Globus pallidus (tissue), 1 donor: ENCODE measurements around the gene C1orf174.

Experiments used
- DNase-seq: peaks from one replicate; pipeline ENCODE4 v3.0.0-alpha.2; 2015; ENCODE audit warnings: low spot score

The C1orf174 gene

DNA sequence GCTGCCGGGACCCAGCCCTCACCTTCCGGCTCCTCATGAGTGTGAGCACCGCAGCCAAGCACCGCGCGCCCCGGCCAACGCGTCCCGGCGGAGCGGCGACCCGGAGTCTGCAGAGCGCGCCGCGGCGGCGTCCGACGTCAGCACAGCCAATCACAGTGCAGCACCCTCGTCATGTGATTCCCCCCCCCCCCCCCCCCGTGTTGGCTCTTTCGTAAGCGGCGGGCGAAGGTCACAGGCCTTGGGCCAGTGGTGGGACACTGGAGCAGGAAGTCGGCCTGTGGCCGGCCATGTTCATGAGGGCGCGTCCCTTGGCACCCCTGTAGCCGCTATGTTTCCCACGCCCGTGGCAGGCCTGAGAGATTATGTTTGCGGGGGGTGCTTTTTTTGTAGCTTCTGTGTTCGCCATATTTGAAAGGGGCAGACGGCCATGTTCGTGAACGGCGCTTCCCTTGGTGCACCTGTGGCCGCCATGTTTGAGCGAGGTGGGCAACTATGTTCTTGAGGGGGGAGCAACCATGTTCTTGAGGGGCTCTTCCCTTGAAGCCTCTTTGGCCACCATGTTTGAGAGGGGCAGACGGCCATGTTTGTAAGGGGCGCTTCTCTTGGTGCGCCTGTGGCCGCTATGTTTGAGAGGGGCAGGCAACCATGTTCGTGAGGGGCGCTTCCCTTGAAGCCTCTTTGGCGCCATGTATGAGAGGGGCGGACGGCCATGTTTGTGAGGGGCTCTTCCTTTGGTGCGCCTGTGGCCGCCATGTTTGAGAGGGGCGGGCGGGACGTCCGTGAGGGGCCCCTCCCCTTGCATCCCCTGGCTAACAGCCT lies at the start of gene C1orf174:
Gene C1orf174 (minus strand): TSS at position 123 of the 819 bp plus-strand sequence. CDS start 86 bp downstream, at position 37.
- peak; percentile 100 for DNase-seq

DNA sequence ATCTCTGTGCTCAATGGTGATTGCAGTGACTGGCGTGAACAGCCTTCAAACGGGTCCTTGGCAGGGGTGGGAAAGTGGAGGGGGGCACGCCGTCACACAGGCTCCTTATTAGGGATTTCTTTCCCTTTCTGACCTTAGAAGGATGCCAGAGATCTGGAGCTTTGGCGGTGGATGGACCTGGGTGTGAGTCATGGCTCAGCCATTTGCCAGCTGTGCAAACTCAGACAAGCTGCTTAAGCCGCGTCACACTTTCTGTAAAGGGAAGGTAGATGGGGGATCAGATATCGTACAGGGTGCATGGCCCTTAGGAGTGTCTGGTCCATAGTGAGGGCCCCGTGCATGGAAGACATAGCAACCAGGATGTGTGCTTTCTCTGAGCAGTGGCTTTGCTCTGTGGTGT lies 48.3 kb upstream of the C1orf174 start:
- no peak for DNase-seq

DNA sequence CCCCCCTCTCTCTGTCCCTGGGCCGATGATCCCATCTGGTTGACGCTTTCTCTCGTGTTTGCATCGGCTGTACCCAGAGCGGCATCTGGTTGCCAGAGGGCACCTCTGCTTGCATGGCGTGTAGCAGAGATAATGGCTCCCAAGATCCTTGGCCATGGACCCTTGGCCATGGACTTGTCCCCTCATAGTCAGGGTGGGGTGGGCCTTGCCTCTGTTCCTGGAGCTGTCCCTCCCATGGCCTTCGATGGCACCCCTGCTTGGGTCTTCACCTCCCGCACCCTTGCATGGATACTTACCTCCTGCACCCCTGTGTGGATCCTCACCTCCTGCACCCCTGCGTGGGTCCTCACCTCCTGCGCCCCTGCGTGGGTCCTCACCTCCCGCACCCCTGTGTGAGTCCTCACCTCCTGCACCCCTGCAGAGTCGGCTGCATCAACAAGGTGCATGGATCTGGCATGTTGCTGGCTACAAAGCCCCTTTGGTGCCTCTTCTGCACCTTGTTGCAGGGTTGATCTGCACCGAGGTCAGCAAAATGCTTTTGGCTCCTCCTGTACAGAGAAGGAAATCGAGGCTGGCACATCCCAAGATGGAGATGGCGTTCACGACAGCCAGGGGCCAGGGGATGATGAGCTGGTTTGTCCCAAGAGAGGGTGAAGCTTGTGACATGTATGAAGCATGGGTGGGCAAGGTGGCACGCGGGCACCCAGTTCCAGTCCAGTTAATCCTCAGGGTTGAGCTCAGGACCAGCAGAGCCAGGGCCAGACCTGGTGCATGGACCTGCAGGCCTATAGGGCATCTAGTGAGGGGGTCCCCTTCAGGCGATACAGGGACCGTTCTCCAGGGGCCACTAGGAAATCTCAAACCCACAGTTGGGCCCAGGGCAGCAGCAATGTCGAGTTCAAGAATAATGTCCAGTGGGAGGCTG lies 46.1 kb upstream of the C1orf174 start:
- no peak for DNase-seq

DNA sequence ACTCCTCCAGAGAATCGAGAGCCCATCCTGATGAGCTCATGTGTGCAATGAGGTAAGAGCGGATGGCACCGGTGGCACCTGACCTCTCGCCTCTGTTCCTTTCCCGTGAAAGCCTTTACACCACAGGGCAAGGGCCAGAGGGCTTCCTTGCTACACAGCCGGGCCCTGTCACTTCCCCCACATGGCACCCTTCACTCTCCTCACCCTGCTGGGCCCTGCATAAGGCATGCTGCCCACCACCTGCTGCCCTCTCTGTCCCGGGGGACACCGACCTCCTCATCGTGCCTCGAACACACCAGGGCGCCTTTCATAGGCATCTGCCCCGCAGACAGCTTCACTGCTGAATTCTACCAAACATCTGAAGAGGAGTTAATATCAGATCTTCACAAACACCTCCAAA lies 45.1 kb upstream of the C1orf174 start:
- DNase-seq, result no peak

DNA sequence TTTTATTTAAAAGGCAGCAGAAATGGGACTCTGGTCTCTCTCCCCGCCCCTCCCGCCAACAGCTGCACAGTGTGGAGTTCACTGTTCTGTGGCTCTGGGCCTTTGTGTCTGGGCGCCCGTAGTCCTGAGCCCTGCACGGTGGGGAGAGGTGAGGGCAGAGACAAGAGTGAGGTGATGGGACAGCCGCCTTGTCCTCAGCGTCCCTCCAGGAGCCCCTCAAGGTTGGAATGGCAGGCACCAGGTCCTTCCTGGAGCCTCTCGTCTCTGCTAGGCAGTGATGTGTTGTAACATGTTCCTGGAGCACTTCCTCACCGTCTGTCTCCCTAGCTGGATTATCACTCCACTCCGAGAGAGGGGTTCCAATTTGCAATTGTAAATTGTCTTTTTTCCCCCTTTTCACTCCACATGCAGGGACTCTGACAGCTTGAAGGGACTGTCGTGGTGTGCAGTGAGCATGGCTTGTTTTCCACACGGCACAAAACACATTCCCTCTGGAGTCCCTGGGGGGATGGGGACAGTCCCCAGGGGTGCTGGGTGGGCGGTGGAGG lies 44.6 kb upstream of the C1orf174 start:
- no peak for DNase-seq

DNA sequence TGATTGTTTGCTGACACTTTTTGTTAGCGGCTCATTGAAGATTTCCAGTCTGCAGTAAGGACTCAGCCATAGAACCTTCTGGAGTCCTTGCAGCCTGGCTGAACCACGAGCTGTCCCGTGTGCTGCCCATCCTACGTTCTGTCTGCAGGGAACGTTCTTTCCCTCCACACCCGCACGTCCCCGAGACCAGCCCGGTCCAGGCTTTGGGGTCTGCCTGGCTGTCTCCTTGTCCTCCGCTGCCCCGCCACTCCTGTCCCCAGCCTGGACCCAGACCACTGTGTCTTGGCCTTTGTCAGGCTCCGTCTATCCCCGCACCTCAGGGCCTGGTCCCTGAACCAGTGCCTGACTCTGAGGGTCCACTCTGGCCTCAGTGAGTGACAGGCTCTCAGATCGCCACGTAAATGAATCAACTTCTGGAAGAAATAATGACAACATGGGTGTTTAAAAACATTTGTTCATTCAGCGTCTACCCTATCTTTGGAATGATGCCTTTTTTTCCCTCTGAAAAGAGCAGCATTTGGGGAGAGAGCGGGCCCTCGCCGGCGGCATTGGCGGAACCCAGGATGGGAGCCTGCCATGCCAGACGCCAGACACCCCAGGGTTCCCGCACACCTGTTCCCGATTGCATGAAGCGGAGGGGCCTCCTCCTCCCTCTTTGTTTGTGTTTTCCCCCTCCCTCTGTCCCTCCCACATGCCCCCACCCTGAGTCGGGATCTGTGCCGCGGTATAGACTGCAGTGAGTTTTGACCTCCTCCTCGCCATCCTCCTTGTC lies 43.9 kb upstream of the C1orf174 start:
- no peak for DNase-seq

DNA sequence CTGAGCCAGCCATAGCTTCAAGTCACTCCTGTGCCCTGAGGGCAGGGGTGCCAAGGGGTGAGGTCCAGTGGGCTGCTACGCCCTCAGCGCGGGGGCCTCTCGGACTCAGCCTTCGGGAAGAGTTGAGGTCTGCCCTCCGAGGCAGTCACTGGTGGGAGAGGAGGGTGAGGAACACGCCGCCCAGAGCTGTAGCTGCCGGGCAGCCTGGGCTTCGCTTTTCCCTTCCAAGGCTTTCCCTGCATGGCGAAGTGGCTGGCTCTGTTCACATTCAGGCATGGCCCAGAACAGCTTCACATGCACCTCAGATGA lies 43.0 kb upstream of the C1orf174 start:
- no peak for DNase-seq

DNA sequence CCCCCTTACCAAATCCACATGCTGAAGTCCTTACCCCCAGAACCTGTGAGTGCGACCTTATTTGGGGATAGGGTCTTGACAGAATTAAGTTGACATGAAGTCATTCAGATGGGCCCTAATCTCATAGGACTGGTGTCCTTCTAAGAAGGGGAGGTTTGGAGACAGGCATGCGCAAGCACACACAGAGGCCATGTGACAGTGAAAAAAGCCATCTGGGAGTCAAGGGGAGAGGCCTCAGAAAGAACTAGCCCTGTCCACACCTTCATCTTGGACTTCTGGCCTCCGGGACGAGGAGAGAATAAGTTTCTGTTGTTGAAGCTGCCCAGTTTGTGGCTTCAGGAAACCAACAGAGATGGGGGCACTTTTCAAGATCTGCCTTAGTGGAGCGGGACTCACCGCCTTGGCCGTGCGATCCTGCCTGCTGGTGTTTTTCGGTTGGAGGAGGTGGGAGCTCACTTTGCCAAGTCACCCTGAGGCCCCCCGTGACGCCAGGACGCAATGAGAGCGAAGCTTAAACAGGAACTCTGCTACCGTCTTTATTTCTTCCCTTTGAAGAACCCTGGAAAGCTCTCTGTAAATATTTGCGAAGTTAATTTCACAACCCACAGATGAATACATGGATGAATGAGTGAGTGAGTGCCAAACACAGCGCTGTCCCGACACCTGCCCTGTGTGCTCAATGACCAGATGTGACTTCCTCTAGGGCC lies 42.5 kb upstream of the C1orf174 start:
- DNase-seq, result no peak

DNA sequence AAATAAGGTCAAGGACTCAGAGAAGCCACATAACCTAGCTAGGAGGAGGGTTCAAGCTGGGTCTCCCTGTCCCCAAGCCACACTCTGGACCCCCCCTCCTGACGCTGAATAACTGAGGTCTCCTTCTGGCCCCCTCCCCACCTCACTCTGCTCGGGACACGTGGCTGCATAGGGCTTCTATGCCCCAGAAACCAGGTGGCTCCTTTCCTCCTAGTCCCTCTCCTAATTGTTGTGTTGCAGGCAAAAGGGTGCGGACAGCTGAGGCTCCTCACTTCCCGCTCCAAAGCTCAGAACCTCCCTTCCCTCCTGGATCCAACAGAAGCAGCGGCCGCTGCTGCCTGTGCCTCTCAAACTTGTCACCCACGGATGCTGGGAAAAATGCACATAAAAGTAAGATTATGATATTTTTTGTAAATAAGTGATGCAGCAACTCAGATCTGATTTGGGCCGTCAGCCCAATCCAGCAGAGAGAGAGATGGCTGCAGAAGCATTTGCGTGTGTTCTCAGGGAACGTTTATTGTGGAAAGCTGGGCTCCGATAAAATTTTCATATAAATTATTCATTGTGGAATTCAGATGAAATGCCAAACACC lies 40.8 kb upstream of the C1orf174 start:
- DNase-seq, result no peak

DNA sequence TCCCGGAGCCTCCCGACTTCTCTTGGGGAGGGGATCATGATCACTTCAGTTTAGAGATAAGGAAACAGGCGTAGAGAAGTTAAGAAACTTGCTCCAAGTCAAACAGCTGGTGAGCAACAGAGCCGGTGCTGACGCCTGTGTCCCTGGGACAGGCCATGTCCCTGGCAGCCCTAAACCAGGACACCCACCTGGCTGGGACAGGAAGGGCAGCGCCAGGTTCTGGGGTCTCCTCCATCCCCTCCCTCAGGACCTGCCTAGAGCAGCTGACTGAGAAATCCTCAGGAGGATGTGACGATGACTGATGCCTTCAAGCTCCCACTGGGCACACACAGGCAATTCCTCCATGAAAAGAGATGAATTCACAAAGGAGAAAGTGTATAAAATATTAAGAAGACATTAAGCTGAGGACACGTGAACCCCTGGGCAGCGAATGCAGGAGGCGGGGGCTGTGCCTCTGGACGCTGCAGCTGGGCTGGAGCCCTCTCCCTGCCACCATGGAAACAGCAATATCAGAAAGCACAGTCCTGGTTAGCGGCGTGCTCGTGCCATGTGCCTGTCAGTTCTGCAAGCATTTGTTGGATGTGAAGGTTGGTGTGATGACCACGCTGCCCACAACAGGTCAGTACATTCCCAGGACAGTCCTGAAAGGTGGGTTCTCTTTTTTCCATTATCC lies 40.1 kb upstream of the C1orf174 start:
- DNase-seq, result no peak

DNA sequence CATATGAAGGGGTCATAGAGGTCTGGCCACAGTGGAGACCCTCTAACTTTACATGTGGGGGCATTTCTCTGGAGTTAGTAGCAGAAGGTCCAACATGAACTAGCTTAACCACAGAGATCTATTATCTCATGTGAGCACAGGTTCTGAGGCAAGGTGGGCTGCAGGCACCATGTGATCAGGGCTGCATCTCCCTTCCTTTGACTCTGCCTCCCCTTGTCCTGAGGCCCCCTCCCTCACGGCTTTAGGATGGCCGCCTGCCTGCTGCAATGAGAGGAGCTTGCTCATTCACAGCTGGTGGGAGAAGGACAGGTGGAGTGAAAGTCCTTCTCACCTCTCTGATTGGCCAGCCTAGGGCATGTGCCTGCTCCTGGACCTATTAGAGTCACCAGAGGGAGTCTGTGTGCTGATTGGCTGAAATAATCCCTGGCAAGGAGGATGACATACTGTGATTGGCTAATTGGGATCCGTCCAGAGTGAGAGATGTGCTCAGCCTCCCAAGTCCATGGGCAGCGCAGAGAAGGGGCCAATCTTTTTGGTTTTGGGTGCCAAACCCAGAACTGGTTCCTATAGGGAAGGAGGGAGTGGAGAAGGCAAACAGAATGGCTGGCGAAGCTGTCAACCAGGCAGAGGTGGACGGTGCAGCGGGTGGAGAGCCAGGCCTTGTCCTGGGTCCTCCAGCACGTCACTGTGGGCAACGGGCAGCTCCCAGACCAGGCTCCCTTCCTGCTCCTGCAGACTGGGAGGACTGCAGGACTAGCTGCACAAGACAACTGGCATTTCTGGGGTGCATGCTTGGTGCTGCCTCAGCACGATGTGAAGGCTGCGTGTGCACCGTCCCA lies 39.4 kb upstream of the C1orf174 start:
- DNase-seq, result no peak

DNA sequence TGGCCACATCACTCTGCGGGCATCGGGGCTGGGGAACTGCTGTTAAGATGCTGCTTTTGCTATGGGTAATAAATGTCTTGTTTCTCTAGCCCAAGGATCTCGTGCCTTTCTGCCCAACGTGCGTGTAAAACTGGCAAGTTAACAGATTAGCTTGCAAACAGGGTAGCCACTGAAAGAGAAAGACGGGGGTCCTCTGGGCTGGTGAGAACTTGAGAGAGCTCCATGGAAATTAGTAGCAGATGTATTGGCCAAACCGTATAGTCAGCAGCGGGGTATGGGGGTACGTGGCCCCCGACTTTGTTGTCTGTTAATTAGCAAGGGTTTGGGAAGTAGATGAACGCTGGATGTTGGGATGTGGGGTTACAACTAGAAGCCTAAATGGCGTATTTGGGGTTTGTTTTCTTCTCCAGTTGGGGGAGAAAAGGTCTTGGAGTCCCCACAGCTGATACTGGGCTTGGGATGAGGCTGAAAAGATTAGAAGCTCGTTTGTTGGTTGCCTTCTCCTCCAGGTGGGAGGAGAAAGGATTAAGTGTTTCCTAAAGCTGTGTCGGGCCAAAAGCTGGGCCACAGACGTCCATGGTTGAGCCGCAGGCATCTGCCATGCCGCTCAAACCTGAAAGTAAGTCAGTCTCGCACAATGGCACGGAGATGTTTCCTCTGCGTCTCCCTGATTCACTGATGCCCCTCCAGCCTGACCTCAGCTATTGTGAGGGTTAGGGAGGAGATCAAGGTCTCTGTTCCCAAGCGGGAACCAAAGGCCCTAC lies 32.3 kb upstream of the C1orf174 start:
- no peak for DNase-seq

DNA sequence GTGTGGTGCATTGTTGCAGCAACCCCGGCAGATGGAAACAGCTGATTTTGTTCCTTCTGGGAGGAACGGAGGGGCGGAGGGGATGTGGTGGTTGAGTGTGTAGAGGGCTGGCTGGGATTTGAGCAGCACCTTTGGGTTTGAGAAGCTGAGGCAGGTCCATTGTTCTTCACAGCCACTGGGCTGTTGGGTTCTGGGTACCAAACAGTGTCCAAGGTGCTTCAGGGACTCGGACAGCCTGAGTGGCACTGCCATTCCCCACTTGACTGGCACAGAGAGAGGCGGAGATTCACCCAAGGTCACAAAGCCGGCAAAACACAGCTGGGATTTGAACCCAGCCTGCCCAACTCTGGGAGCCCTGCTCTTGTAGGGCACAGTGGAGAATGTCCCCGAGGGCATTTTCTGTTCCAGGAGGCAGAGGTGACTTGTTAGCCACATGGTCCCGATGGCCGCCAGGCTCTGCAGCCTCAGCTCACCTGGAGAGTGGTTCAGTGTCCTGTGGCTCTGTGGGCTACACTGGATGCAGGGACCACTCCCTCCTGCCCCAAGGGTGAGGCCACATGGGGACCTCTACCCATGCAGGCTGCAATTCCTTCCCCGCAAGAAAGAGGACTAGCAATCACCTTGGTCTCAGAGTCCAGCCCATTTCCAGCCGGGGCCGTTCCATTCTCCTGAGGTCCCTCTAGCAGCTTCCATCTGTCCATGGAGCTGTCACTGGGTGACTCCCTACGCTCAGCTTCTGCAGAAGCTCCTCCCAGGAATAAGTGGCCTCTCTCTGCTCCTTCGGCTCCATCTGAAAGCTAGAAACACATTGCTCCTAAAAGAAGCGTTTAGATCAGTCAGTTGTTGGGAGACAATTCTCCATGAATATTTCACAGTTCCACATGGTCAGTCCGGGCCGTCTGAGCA lies 31.2 kb upstream of the C1orf174 start:
- DNase-seq, result no peak

DNA sequence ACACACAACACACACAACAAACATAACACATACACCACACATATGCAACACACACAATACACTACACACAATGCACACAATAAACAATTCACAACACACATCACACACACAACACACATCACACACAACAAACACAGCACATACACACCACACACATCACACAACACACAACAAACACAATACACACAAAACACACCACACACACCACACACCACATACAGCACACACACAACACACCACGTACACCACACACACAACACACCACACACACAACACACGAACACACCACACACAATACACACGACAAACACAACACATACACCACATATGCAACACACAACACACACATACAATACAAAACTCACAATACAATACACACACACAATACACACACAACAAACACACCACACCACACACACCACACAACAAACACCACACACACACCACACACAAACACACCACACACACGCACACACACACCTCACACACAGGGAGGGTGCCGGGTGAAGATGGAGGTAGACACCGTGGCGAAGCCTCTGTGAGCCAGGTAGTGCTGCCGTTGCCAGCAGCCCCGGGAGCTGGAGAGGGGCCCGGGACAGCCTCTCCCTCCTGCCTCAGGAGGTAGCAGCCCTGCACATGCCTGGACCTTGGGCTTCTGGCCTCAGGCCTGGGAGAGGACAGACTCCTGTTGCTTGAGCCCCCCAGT lies 30.4 kb upstream of the C1orf174 start:
- no peak for DNase-seq

DNA sequence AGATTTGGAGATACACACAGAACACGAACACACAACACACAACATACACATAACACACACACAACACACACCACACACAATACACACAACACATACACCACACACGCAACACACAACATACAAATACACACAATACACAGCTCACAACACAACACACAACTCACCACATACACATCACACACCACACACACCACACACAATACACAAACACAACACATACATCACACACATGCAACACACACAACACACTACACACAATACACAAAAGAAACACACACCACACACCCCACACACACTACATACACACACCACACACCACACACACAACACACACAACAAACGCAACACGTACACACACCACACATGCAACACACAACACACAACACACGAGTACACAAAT lies 29.1 kb upstream of the C1orf174 start:
- no peak for DNase-seq

DNA sequence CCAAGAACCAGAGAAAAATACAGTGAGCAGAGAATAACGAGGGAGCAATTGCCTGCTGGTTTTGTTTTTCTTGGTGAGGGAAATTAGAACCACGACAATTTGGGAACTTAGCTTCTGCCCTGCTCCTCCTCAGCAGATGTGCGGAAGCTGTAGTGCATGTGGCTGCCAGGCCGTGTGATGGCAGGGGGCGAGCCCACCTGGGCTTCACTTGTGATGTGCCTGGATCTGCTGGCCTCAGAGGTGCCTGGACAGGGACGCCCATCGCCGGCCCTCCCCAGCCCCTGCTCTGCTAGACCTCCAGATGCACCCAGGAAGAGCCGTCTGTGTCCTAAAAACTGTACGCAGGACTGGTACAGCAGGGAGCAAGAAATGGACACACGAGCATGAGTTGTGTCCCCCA lies 28.5 kb upstream of the C1orf174 start:
- no peak for DNase-seq

DNA sequence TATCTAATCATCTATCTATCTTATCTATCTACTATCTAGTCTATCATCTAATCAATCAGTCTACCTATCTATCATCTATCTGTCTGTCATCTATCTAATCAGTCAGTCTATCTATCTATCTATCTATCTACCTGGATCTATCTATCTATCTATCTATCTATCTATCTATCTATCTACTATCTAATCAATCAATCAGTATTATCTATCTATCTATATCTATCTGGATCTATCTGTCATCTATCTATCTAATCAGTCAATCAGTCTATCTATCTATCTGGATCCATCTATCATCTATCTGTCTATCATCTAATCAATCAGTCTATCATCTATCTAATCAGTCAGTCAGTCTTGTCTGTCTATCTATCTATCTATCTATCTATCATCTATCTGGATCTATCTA lies 26.9 kb upstream of the C1orf174 start:
- DNase-seq, result no peak
